CD1c-positive myeloid dendritic cell (primary cell): ENCODE measurements around the gene ADAD2.

Experiments
- DNase-seq: peaks from one replicate; pipeline ENCODE4 v3.0.0-alpha.2; 2016; ENCODE audit errors: extremely low spot score

ADAD2 gene

GRCh38 chr16:84246679-84247077 is 55.7 kb downstream of the ADAD2 start:
- no peak for DNase-seq
